K562 (cell line): Measurements from ENCODE around the gene DHDDS. TPM values are rescaled to one million over a fixed set of nuclear protein-coding genes. Genes with fewer than 3 reads are reported as not detected.
A peak's percentile ranks its signal among the peaks of the same experiment; 100 is the strongest.

ENCODE experiments used
- ATF7 ChIP-seq: fragments of 450-650 bp; IDR thresholded peaks from 2 replicates; pipeline ENCODE4 v1.7.1; 2014; ENCODE audit warnings: mild to moderate bottlenecking, moderate library complexity
- CHD2 ChIP-seq: IDR thresholded peaks from 2 replicates; pipeline ENCODE4 v1.6.1; 2011; ENCODE audit warnings: low read depth, low read length
- ELF1 ChIP-seq: fragments of 200-800 bp; sonication (Bioruptor generic); IDR thresholded peaks from 2 replicates; pipeline ENCODE4 v1.6.1; 2016; ENCODE audit warnings: missing genetic modification characterization, missing compliant biosample characterization
- EP300 ChIP-seq: IDR thresholded peaks from 2 replicates; pipeline ENCODE4 v1.6.1; 2012; ENCODE audit warnings: low read length, improper control_type of control experiment
- HDAC1 ChIP-seq, 2 experiments: fragments of 450-650 bp; IDR thresholded peaks; 2 replicates each; pipeline ENCODE4 v1.6.1; 2016 to 2017; ENCODE audit warnings: inconsistent platforms in 1 of 2, mild to moderate bottlenecking in 1 of 2, moderate library complexity in 1 of 2
- MXI1 ChIP-seq: IDR thresholded peaks from 2 replicates; pipeline ENCODE4 v1.6.1; 2011; ENCODE audit warnings: low read depth, mild to moderate bottlenecking, improper control_type of control experiment, low read length
- RHOXF2B ChIP-seq: fragments of 250-450 bp; sonication (Bioruptor Pico); conservative IDR thresholded peaks from 2 replicates; pipeline ENCODE4 v1.5.1; 2021
- ZFP1 ChIP-seq: fragments of 450-650 bp; formaldehyde crosslinking; IDR thresholded peaks from 2 replicates; pipeline ENCODE4 v1.4.0; 2020; ENCODE audit warnings: mild to moderate bottlenecking, mixed read lengths
- polyA plus RNA-seq, 8 experiments: library from polyadenylated mRNA; depleted of rRNA in 4 of 8; stranded (reverse) in 5 of 8; unstranded in 3 of 8; fragments of >200 nt; fragmentation: Nextera tagmentation in 2 of 8; fragmentation: Illumina TruSeq in 1 of 8; extraction: Ambion mirVana in 2 of 8; extraction: Trizol in 1 of 8; gene quantifications; 2 replicates each; pipeline versions ENCODE4 v1.2.1 to v1.2.3, GENCODE V29; 2011 to 2014; ENCODE audit warnings: inconsistent platforms in 1 of 8, missing spikeins in 1 of 8
- total RNA-seq, 7 experiments: library from RNA; depleted of rRNA in 6 of 7; stranded (reverse); fragments of >200 nt in 6 of 7; fragmentation: Illumina TruSeq in 2 of 7; extraction: Trizol in 2 of 7; gene quantifications; 2 replicates each; pipeline versions ENCODE4 v1.2.1 to v1.2.3, GENCODE V29; 2011 to 2021; ENCODE audit warnings: low replicate concordance in 1 of 7
- TF ChIP-seq, protein P1 (sequence below): sonication (generic); formaldehyde crosslinking; IDR thresholded peaks from 2 replicates; pipeline ENCODE4 v1.8.1; 2023; ENCODE audit warnings: missing genetic modification reagents, mild to moderate bottlenecking, borderline replicate concordance
- TF ChIP-seq, protein P2 (sequence below): fragments of 250-450 bp; sonication (Bioruptor Pico); IDR thresholded peaks from 2 replicates; pipeline ENCODE4 v1.4.0; 2020; ENCODE audit warnings: mild to moderate bottlenecking, moderate library complexity, borderline replicate concordance
- TF ChIP-seq, protein P3 (sequence below): fragments of 450-650 bp; IDR thresholded peaks from 2 replicates; pipeline ENCODE4 v1.6.1; 2017; ENCODE audit warnings: mild to moderate bottlenecking, moderate library complexity
- TF ChIP-seq, protein P4 (sequence below): fragments of 250-450 bp; sonication (Bioruptor Pico); IDR thresholded peaks from 2 replicates; pipeline ENCODE4 v1.8.0; 2021; ENCODE audit warnings: borderline replicate concordance, mild to moderate bottlenecking, moderate library complexity; ENCODE audit not compliant: poor library complexity, severe bottlenecking
- TF ChIP-seq, protein P5 (sequence below): sonication (generic); formaldehyde crosslinking; IDR thresholded peaks from 2 replicates; pipeline ENCODE4 v1.8.1; 2023; ENCODE audit warnings: mild to moderate bottlenecking, missing genetic modification reagents
- TF ChIP-seq, protein P6 (sequence below): fragments of 450-650 bp; IDR thresholded peaks from 2 replicates; pipeline ENCODE4 v1.6.1; 2016; ENCODE audit warnings: missing biosample characterization, missing genetic modification characterization
- TF ChIP-seq, protein P7 (sequence below): fragments of 250-450 bp; sonication (Bioruptor Pico); IDR thresholded peaks from 2 replicates; pipeline ENCODE4 v1.4.0; 2020

DHDDS gene
- total and polyA plus RNA-seq, 9 of the 15 experiments (the other 6 are each of a cell fraction or from before 2014, with no cell fraction given): 33.3 to 55.0 (median 44.3) TPM

DNA sequence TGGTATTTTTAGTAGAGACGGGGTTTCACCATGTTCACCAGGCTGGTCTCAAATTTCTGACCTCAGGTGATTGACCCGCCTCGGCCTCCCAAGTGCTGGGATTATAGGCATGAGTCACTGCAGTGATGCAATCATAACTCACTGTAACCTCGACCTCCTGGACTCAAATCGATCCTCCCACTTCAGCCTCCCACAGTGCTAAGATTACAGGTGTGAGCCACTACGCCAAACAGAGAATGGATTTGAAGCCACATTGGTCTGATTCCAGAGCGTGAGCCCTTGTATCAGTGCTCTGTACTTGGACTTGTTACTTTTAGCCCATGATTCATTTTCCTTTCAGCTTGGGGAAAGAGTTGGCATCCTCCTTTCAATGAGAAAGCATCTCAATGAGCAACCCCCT, 44.7 kb upstream of the DHDDS start (continued):
- TF ChIP-seq, protein P1, sequence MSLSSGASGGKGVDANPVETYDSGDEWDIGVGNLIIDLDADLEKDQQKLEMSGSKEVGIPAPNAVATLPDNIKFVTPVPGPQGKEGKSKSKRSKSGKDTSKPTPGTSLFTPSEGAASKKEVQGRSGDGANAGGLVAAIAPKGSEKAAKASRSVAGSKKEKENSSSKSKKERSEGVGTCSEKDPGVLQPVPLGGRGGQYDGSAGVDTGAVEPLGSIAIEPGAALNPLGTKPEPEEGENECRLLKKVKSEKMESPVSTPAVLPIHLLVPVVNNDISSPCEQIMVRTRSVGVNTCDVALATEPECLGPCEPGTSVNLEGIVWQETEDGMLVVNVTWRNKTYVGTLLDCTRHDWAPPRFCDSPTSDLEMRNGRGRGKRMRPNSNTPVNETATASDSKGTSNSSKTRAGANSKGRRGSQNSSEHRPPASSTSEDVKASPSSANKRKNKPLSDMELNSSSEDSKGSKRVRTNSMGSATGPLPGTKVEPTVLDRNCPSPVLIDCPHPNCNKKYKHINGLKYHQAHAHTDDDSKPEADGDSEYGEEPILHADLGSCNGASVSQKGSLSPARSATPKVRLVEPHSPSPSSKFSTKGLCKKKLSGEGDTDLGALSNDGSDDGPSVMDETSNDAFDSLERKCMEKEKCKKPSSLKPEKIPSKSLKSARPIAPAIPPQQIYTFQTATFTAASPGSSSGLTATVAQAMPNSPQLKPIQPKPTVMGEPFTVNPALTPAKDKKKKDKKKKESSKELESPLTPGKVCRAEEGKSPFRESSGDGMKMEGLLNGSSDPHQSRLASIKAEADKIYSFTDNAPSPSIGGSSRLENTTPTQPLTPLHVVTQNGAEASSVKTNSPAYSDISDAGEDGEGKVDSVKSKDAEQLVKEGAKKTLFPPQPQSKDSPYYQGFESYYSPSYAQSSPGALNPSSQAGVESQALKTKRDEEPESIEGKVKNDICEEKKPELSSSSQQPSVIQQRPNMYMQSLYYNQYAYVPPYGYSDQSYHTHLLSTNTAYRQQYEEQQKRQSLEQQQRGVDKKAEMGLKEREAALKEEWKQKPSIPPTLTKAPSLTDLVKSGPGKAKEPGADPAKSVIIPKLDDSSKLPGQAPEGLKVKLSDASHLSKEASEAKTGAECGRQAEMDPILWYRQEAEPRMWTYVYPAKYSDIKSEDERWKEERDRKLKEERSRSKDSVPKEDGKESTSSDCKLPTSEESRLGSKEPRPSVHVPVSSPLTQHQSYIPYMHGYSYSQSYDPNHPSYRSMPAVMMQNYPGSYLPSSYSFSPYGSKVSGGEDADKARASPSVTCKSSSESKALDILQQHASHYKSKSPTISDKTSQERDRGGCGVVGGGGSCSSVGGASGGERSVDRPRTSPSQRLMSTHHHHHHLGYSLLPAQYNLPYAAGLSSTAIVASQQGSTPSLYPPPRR (CRISPR knock-in tag): no peak
- TF ChIP-seq CHD2 (no peak), RHOXF2B (CRISPR knock-in tag) (no peak), ATF7 (peak; percentile 94), HDAC1 (IDR thresholded peaks at IDR 0.05) (peak in 1 of 2 experiments; percentile 96; a peak in 2 of 4 replicates), ELF1 (tag) (no peak), EP300 (peak; percentile 69), MXI1 (no peak), ZFP1 (CRISPR knock-in tag) (no peak)
- TF ChIP-seq, protein P2, sequence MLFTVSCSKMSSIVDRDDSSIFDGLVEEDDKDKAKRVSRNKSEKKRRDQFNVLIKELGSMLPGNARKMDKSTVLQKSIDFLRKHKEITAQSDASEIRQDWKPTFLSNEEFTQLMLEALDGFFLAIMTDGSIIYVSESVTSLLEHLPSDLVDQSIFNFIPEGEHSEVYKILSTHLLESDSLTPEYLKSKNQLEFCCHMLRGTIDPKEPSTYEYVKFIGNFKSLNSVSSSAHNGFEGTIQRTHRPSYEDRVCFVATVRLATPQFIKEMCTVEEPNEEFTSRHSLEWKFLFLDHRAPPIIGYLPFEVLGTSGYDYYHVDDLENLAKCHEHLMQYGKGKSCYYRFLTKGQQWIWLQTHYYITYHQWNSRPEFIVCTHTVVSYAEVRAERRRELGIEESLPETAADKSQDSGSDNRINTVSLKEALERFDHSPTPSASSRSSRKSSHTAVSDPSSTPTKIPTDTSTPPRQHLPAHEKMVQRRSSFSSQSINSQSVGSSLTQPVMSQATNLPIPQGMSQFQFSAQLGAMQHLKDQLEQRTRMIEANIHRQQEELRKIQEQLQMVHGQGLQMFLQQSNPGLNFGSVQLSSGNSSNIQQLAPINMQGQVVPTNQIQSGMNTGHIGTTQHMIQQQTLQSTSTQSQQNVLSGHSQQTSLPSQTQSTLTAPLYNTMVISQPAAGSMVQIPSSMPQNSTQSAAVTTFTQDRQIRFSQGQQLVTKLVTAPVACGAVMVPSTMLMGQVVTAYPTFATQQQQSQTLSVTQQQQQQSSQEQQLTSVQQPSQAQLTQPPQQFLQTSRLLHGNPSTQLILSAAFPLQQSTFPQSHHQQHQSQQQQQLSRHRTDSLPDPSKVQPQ (CRISPR knock-in tag): no peak
- TF ChIP-seq, protein P3, sequence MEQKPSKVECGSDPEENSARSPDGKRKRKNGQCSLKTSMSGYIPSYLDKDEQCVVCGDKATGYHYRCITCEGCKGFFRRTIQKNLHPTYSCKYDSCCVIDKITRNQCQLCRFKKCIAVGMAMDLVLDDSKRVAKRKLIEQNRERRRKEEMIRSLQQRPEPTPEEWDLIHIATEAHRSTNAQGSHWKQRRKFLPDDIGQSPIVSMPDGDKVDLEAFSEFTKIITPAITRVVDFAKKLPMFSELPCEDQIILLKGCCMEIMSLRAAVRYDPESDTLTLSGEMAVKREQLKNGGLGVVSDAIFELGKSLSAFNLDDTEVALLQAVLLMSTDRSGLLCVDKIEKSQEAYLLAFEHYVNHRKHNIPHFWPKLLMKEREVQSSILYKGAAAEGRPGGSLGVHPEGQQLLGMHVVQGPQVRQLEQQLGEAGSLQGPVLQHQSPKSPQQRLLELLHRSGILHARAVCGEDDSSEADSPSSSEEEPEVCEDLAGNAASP: no peak
- TF ChIP-seq, protein P4, sequence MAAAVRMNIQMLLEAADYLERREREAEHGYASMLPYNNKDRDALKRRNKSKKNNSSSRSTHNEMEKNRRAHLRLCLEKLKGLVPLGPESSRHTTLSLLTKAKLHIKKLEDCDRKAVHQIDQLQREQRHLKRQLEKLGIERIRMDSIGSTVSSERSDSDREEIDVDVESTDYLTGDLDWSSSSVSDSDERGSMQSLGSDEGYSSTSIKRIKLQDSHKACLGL (CRISPR knock-in tag): no peak
- TF ChIP-seq, protein P5, sequence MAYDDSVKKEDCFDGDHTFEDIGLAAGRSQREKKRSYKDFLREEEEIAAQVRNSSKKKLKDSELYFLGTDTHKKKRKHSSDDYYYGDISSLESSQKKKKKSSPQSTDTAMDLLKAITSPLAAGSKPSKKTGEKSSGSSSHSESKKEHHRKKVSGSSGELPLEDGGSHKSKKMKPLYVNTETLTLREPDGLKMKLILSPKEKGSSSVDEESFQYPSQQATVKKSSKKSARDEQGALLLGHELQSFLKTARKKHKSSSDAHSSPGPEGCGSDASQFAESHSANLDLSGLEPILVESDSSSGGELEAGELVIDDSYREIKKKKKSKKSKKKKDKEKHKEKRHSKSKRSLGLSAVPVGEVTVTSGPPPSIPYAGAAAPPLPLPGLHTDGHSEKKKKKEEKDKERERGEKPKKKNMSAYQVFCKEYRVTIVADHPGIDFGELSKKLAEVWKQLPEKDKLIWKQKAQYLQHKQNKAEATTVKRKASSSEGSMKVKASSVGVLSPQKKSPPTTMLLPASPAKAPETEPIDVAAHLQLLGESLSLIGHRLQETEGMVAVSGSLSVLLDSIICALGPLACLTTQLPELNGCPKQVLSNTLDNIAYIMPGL (CRISPR knock-in tag): no peak
- TF ChIP-seq, protein P6, sequence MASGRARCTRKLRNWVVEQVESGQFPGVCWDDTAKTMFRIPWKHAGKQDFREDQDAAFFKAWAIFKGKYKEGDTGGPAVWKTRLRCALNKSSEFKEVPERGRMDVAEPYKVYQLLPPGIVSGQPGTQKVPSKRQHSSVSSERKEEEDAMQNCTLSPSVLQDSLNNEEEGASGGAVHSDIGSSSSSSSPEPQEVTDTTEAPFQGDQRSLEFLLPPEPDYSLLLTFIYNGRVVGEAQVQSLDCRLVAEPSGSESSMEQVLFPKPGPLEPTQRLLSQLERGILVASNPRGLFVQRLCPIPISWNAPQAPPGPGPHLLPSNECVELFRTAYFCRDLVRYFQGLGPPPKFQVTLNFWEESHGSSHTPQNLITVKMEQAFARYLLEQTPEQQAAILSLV: peak; percentile 89
- TF ChIP-seq, protein P7, sequence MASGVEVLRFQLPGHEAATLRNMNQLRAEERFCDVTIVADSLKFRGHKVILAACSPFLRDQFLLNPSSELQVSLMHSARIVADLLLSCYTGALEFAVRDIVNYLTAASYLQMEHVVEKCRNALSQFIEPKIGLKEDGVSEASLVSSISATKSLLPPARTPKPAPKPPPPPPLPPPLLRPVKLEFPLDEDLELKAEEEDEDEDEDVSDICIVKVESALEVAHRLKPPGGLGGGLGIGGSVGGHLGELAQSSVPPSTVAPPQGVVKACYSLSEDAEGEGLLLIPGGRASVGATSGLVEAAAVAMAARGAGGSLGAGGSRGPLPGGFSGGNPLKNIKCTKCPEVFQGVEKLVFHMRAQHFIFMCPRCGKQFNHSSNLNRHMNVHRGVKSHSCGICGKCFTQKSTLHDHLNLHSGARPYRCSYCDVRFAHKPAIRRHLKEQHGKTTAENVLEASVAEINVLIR (CRISPR knock-in tag): no peak
